Transverse colon (tissue), 4 donors: ENCODE data around the gene FZD10. TPM values are rescaled to one million over a fixed set of nuclear protein-coding genes. Genes with fewer than 3 reads are reported as not detected.

ENCODE experiments used
- DNase-seq: peaks from one replicate; pipeline ENCODE4 v3.0.0-alpha.2; 2019
- H3K27ac ChIP-seq, 4 donors: fragments of 200-600 bp; sonication (generic); 2 replicates each; pipeline ENCODE4 v1.5.1; 2016 to 2018; ENCODE audit warnings: inconsistent platforms in 4 of 4
- H3K27me3 ChIP-seq: fragments of 200-600 bp; sonication (generic); 2 replicates; pipeline ENCODE4 v1.5.1; 2017; ENCODE audit warnings: inconsistent platforms
- H3K36me3 ChIP-seq, 4 donors: fragments of 200-600 bp; sonication (generic); 2 replicates each; pipeline ENCODE4 v1.5.1; 2017 to 2019; ENCODE audit warnings: inconsistent platforms in 4 of 4
- H3K4me1 ChIP-seq, 4 donors: fragments of 200-600 bp; sonication (generic); 2 replicates each; pipeline ENCODE4 v1.5.1; 2017 to 2020; ENCODE audit warnings: inconsistent platforms in 4 of 4
- H3K4me3 ChIP-seq, 4 donors: fragments of 200-600 bp; sonication (generic); 1 replicate in 1 of 4; 2 replicates in 3 of 4; pipeline versions ENCODE4 v1.5.1 to v1.6.1; 2017 to 2019; ENCODE audit warnings: inconsistent platforms in 4 of 4
- H3K9me3 ChIP-seq, 2 donors: fragments of 200-600 bp; sonication (generic); 2 replicates each; pipeline ENCODE4 v1.5.1; 2017 to 2019; ENCODE audit warnings: inconsistent platforms in 2 of 2
- EP300 ChIP-seq: sonication (generic); formaldehyde crosslinking; IDR thresholded peaks from one replicate; pipeline ENCODE4 v1.6.1; 2017; ENCODE audit warnings: antibody characterized with exemption, low read depth
- POLR2A ChIP-seq: fragments of 450-650 bp; IDR thresholded peaks from one replicate; pipeline ENCODE4 v1.6.1; 2016; ENCODE audit warnings: antibody characterized with exemption, mild to moderate bottlenecking, moderate library complexity
- POLR2AphosphoS5 ChIP-seq, 3 donors: sonication (generic); formaldehyde crosslinking; IDR thresholded peaks; one replicate each; pipeline ENCODE4 v1.6.1; 2016; ENCODE audit warnings: antibody characterized with exemption in 3 of 3
- WGBS, 2 donors: methylation state at CpG; one replicate each; pipeline ENCODE4 v1.1.5; 2018; ENCODE audit warnings: low coverage in 1 of 2; 5-methylcytosine and 5-hydroxymethylcytosine counted together
- in situ Hi-C, 4 donors: fragments of 200-750 bp; cut with MboI; loops; one replicate each; pipeline versions ENCODE4 v1.15.0 to v1.15.1; 2017; ENCODE audit warnings: low sequenced_read_pairs in 3 of 4, low pct_ligation_motif_present in 1 of 4, low pct_unique_long_range_greater_than_20kb in 1 of 4
- intact Hi-C: fragments of 100-400 bp; cut with DNase I; formaldehyde crosslinking; loops from one replicate; pipeline ENCODE4 v1.15.1; 2023; ENCODE audit warnings: low total_unique reads
- total RNA-seq, 4 donors: library from RNA; depleted of rRNA; stranded (reverse); fragments of >200 nt; gene quantifications; one replicate each; pipeline ENCODE4 v1.1.0, GENCODE V29; 2016
- TF ChIP-seq, protein P1 (sequence below), 5 experiments: fragments of 200-600 bp in 3 of 5; fragments of 450-650 bp in 2 of 5; sonication (generic) in 3 of 5; IDR thresholded peaks; 1 replicate in 2 of 5; 2 replicates in 3 of 5; pipeline ENCODE4 v1.5.1; 2016 to 2017; ENCODE audit warnings: antibody characterized with exemption in 5 of 5, inconsistent platforms in 3 of 5, mild to moderate bottlenecking in 2 of 5, moderate library complexity in 1 of 5

FZD10 gene
- total RNA-seq, 4 donors from 2014 or later: 0.32 to 0.68 TPM; not detected in 2

- H3K4me1 ChIP-seq: no peaks in the 10 kb centered on the region
- H3K27ac ChIP-seq: no peak overlapping the region
- no peaks in the 10 kb centered on the region for H3K36me3 ChIP-seq
- intact Hi-C loops: no loop called here
- no peak overlapping the region for H3K4me3 ChIP-seq
- in situ Hi-C loops: no loop called here
- H3K9me3 ChIP-seq: no peaks in the 10 kb centered on the region
- no peak for DNase-seq
- H3K27me3 ChIP-seq: no peaks in the 10 kb centered on the region
- TF ChIP-seq, protein P1, sequence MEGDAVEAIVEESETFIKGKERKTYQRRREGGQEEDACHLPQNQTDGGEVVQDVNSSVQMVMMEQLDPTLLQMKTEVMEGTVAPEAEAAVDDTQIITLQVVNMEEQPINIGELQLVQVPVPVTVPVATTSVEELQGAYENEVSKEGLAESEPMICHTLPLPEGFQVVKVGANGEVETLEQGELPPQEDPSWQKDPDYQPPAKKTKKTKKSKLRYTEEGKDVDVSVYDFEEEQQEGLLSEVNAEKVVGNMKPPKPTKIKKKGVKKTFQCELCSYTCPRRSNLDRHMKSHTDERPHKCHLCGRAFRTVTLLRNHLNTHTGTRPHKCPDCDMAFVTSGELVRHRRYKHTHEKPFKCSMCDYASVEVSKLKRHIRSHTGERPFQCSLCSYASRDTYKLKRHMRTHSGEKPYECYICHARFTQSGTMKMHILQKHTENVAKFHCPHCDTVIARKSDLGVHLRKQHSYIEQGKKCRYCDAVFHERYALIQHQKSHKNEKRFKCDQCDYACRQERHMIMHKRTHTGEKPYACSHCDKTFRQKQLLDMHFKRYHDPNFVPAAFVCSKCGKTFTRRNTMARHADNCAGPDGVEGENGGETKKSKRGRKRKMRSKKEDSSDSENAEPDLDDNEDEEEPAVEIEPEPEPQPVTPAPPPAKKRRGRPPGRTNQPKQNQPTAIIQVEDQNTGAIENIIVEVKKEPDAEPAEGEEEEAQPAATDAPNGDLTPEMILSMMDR (IDR thresholded peaks at IDR 0.05): no peak
- no peak for TF ChIP-seq POLR2A
- TF ChIP-seq POLR2AphosphoS5 (IDR thresholded peaks at IDR 0.05): no peak
- TF ChIP-seq EP300: no peak
- 48 to 65% methylated on average over 3 to 13 of the region's 13 CpGs for WGBS, 2 donors
Observed at GRCh38 chr12:130196827-130197226, 34.6 kb downstream of the FZD10 start.

DNA sequence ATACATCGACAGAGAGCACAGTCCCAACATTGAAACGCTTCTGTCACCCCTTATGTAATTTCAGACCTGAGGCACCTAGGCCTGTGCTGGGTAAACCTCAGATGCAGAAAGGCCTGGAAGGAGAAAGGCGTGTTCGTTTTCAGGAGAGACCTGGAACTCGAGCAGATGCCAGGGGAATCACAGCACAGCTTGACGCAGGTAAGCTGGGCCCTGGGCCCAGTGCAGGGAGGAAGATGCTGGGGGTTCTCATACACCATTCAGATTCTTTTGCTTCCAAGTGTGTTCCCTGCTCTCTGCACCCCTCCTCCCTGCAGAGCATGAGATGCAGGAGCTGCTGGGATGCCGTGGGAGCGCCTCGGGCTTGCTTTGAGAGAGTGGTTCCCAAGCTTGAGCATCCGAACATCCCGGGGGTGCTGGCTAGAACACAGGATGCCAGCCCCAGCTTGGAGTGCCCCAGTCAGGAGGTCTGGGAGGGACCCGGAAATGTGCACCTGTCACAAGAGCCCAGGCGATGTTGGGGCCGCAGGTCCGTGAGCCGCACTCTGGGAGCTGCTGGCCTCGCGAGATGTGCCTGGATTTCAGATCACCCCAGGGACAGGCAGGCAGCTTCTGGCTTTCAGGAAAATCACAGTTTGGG, 35.9 kb downstream of the FZD10 start:
- intact Hi-C loops: no loop called here
- in situ Hi-C loops: no loop called here
- DNase-seq: no peak
- Histone ChIP-seq H3K27ac (no peak overlapping the region), H3K4me3 (no peak overlapping the region), H3K27me3 (no peaks in the 10 kb centered on the region), H3K9me3 (no peaks in the 10 kb centered on the region), H3K4me1 (no peaks in the 10 kb centered on the region), H3K36me3 (no peaks in the 10 kb centered on the region)
- 75 to 89% methylated on average over 2 to 18 of the region's 18 CpGs for WGBS, 2 donors
- TF ChIP-seq POLR2AphosphoS5 (IDR thresholded peaks at IDR 0.05): no peak
- TF ChIP-seq, protein P1 (IDR thresholded peaks at IDR 0.05): no peak
- no peak for TF ChIP-seq EP300
- TF ChIP-seq POLR2A: no peak

- Histone ChIP-seq H3K4me3 (no peak overlapping the region), H3K27ac (no peak overlapping the region), H3K36me3 (no peaks in the 10 kb centered on the region), H3K27me3 (no peaks in the 10 kb centered on the region), H3K4me1 (no peaks in the 10 kb centered on the region), H3K9me3 (no peaks in the 10 kb centered on the region)
- TF ChIP-seq POLR2A: no peak
- TF ChIP-seq POLR2AphosphoS5 (IDR thresholded peaks at IDR 0.05): no peak
- TF ChIP-seq EP300: no peak
- TF ChIP-seq, protein P1 (IDR thresholded peaks at IDR 0.05): no peak
- DNase-seq: no peak
- intact Hi-C loops (no loop called here), in situ Hi-C loops (no loop called here)
- WGBS, 2 donors: 85% methylated on average over 16 of the region's 16 CpGs; no CpG with 5 or more reads in 1 of the 2 donors
Observed at GRCh38 chr12:130198663-130199060, 36.4 kb downstream of the FZD10 start.

GRCh38 chr12:130199581-130200390, 37.5 kb downstream of the FZD10 start:
- H3K4me3 ChIP-seq: no peak overlapping the region
- H3K27ac ChIP-seq: no peak overlapping the region
- H3K36me3 ChIP-seq: no peaks in the 10 kb centered on the region
- DNase-seq: no peak
- H3K27me3 ChIP-seq: no peaks in the 10 kb centered on the region
- intact Hi-C loops (no loop called here), in situ Hi-C loops (no loop called here)
- H3K4me1 ChIP-seq: no peaks in the 10 kb centered on the region
- no peaks in the 10 kb centered on the region for H3K9me3 ChIP-seq
- WGBS, 2 donors: 65 to 82% methylated on average over 4 to 16 of the region's 18 CpGs
- TF ChIP-seq POLR2A (no peak), EP300 (no peak), POLR2AphosphoS5 (IDR thresholded peaks at IDR 0.05) (no peak)
- TF ChIP-seq, protein P1 (IDR thresholded peaks at IDR 0.05): no peak
